ENCODE measurements around the gene SHISA8. TPM values are rescaled to one million over a fixed set of nuclear protein-coding genes. Genes with fewer than 3 reads are reported as not detected.

SHISA8 gene
- total and polyA plus RNA-seq, 4 donors: not detected

- H3K27me3 ChIP-seq (ENCODE audit: control insufficient read depth in 4 of 4, insufficient read depth in 4 of 4, low read length in 3 of 4): peaks cover 0 to 3% (median 0%) of the 10 kb centered on the region in 4 donors
- peaks cover 3 to 8% (median 6%) of the 10 kb centered on the region in 4 donors for H3K4me1 ChIP-seq (ENCODE audit: control insufficient read depth in 4 of 4, insufficient read depth in 4 of 4, low read length in 3 of 4)
- TF ChIP-seq YY1 (IDR thresholded peaks at IDR 0.05): no peak
- TF ChIP-seq HNF4G (IDR thresholded peaks at IDR 0.05): no peak
- no peak for TF ChIP-seq FOXA2 (IDR thresholded peaks at IDR 0.05)
- TF ChIP-seq MAX (IDR thresholded peaks at IDR 0.05): no peak
- no peak for TF ChIP-seq RXRA (IDR thresholded peaks at IDR 0.05)
- no peak for TF ChIP-seq NR2F2 (IDR thresholded peaks at IDR 0.05)
- TF ChIP-seq JUND (IDR thresholded peaks at IDR 0.05): no peak
- no peak for TF ChIP-seq RAD21 (IDR thresholded peaks at IDR 0.05)
- TF ChIP-seq EGR1 (IDR thresholded peaks at IDR 0.05; ENCODE audit: low read depth in 2 of 2): no peak
- no peak for TF ChIP-seq FOXA1 (IDR thresholded peaks at IDR 0.05)
- no peak for TF ChIP-seq GABPA (IDR thresholded peaks at IDR 0.05 in 1 of 2, conservative IDR thresholded peaks at IDR 0.05 in 1 of 2)
- TF ChIP-seq ATF3 (IDR thresholded peaks at IDR 0.05): no peak
- no peak for TF ChIP-seq ZBTB33 (IDR thresholded peaks at IDR 0.05)
- no peak for DNase-seq (ENCODE audit: low spot score)
- no peak overlapping the region for H3K9ac ChIP-seq (ENCODE audit: low read depth in 1 of 2, low read length in 2 of 2)
- H3K36me3 ChIP-seq (ENCODE audit: control insufficient read depth in 4 of 4, insufficient read depth in 3 of 4, low read depth in 1 of 4, low read length in 3 of 4): no peaks in the 10 kb centered on the region
- WGBS: 84% methylated on average over 6 of the region's 6 CpGs
- no peak overlapping the region for H3K4me3 ChIP-seq (ENCODE audit: low read depth in 1 of 3, low read length in 3 of 3)
- no peak overlapping the region for H3K27ac ChIP-seq (ENCODE audit: low read depth in 1 of 2, low read length in 2 of 2)
- H3K9me3 ChIP-seq (ENCODE audit: control insufficient read depth in 4 of 4, low read length in 3 of 4): no peaks in the 10 kb centered on the region
These were observed 12.9 kb upstream of the SHISA8 start for GRCh38 chr22:41927813-41928212.

- H3K27me3 ChIP-seq (ENCODE audit: control insufficient read depth in 4 of 4, insufficient read depth in 4 of 4, low read length in 3 of 4): peaks cover 0 to 3% (median 0%) of the 10 kb centered on the region in 4 donors
- 6% methylated on average over 47 of the region's 48 CpGs for WGBS
These were observed 11.0 kb upstream of the SHISA8 start for GRCh38 chr22:41925783-41926460.

More at GRCh38 chr22:41925783-41926460, 11.0 kb upstream of the SHISA8 start:
- DNase-seq (ENCODE audit: low spot score): peak; percentile 76
- Histone ChIP-seq H3K27ac (ENCODE audit: low read depth in 1 of 2, low read length in 2 of 2) (no peak overlapping the region), H3K9ac (ENCODE audit: low read depth in 1 of 2, low read length in 2 of 2) (no peak overlapping the region), H3K36me3 (ENCODE audit: control insufficient read depth in 4 of 4, insufficient read depth in 3 of 4, low read depth in 1 of 4, low read length in 3 of 4) (no peaks in the 10 kb centered on the region), H3K4me3 (ENCODE audit: low read depth in 1 of 3, low read length in 3 of 3) (peak overlapping the region in 2 of 3 donors; percentile 11 to 50), H3K4me1 (ENCODE audit: control insufficient read depth in 4 of 4, insufficient read depth in 4 of 4, low read length in 3 of 4) (peaks cover 3 to 8% (median 6%) of the 10 kb centered on the region in 4 donors), H3K9me3 (ENCODE audit: control insufficient read depth in 4 of 4, low read length in 3 of 4) (no peaks in the 10 kb centered on the region)
- TF ChIP-seq HNF4A (conservative IDR thresholded peaks at IDR 0.05): no peak
- TF ChIP-seq RAD21 (IDR thresholded peaks at IDR 0.05): peak in 1 of 2 donors; percentile 26
- peak; percentile 66 for TF ChIP-seq CTCF (IDR thresholded peaks at IDR 0.05; ENCODE audit: low read depth, low read length, missing input control)
